GM18909 (cell line): ENCODE results near the gene MLPH.

ENCODE experiments used
- ATAC-seq: cut with Tn5 transposase; IDR thresholded peaks from one replicate; pipeline ENCODE4 v1.9.1; 2021; ENCODE audit warnings: mild to moderate bottlenecking; ENCODE audit not compliant: unreplicated experiment, poor library complexity

Gene MLPH

GRCh38 chr2:237496428-237496827 is 9.4 kb downstream of the MLPH start:
- ATAC-seq, result no peak

- ATAC-seq, result no peak
These were observed 10.2 kb downstream of the MLPH start for GRCh38 chr2:237497009-237497837.

DNA sequence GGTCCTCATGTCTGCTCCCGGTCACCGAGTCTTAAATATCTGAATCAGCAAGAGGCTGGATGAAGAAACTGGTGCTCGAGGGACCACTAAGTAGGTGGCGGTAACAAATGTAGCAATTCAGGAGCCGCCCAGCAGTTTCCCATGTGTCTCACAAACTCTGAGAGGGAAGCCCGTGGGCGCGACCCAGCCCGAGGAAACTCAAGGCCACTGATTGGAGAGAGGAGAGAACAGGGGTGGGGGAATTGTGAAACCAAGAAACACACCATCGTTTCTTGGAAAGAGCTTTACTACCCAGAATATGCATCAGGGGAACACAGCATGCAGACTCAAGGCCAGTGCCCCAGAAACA is 10.8 kb downstream of the MLPH start:
- ATAC-seq, result no peak

DNA sequence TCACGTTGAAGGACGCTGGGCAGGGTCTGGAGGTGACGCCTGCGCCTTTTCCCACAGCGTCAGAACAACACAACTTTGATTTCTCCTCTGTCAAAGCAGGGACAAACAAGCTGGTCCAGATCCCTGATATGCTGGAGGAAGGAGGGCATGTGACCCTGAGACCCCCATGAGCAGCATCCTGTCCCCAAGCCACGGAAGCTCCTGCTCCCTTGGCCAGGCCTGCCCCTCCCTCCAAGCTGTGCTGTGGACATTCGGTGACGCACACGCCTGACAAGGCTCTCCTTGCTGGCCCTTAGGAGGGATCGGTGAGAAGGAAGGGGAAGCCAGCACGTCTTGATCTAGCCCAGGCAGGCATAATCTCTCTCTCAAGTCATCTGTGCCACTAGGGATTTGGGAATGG is 11.3 kb downstream of the MLPH start:
- no peak for ATAC-seq

GRCh38 chr2:237500681-237501424 is 13.8 kb downstream of the MLPH start:
- no peak for ATAC-seq

GRCh38 chr2:237501892-237502513 is 15.0 kb downstream of the MLPH start:
- no peak for ATAC-seq

GRCh38 chr2:237503201-237503600 is 16.1 kb downstream of the MLPH start:
- no peak for ATAC-seq

DNA sequence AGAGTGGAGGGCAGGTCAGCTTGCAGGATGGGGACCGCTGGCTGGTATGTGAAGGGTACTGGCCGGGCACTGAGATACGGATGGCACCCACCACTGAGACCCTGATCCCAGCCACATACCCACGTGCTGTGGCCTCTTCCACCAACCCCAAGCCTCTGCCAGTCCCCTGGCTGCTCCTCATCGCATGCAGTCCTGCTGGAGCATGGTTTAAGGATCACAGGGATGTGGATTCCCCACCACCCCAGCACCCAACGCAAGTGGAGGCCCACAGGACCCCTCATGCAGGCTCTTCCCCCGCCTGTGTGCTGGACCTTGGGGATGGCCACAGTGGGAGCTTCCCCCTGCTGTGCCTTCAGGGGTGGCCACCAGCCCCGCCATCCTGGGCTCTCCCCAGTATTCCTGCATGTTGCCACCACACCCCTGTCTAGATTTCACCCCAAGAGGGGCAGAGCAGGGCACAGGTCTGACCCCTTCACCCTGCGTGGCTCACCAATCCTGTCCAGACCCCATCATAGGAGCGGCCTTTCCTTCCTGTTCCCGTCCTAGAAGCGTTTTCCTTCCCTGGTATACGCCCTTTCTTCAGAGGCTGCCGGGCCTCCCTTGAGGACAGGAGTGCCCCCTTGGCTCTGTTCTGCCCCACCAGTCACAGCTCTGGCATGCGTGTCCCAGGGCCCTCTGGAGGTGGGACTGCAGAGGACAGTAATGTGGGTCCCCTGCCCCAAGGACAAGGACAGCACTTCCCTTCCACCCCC is 18.3 kb downstream of the MLPH start:
- no peak for ATAC-seq

- no peak for ATAC-seq
These were observed 20.5 kb downstream of the MLPH start for GRCh38 chr2:237507512-237507911.

DNA sequence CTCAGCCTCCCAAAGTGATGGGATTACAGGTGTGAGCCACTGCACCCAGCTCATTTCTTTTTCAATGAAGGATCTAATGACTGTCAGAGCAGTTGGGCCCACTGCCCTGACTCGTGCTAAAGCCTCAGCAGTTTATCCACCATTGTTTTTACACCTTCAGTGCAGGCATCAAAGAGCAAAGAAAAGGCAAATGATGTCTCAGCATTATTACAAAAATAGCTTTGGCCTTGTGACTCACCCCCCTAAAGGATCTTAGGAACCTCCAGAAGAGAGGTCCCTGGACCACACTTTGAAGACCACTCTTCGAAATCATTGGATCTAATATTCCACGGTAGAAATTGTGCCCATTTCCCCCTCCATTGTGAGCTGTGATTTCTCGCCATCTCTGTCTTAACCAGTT is 21.3 kb downstream of the MLPH start:
- ATAC-seq, result no peak

DNA sequence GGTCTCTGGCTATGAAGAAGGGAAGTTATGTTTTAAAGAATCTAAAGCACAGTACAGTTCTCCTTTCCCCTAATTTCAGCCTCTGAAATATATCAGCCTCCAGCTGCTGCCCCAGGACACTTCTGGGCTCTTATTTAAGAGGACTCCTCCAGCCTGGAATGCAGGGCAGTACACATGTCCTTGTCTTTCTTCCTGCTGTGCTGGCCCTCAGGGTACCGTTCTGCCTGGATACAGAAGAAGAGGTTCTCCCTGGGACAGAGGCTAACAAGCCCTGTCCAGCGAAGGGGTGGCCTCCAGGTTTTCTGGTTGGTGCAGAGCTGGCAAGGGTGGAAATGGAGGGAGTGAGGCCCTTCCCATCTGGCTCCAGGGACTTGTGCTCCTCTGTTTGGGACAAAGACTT is 22.1 kb downstream of the MLPH start:
- ATAC-seq, result no peak

DNA sequence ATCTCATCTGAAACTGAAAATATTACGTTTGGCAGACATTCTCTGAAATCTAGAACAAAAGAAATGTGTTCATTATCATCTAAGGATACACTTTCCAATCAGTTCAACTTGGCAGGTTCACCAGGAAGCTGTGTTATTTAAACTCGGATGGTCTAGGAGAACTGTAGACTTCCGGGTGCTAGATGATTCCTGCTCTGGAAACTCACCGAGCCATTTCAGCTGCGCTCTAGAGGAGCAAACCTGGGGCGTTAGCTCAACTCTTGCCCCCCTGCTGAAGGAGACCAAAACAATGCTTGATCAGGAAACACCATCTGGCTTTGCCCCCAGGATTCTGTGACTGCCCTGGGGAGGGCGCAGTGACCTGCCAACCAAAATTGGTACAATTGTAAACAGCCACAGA is 22.9 kb downstream of the MLPH start:
- no peak for ATAC-seq

- ATAC-seq, result no peak
These were observed 23.6 kb downstream of the MLPH start for GRCh38 chr2:237510502-237511217.

DNA sequence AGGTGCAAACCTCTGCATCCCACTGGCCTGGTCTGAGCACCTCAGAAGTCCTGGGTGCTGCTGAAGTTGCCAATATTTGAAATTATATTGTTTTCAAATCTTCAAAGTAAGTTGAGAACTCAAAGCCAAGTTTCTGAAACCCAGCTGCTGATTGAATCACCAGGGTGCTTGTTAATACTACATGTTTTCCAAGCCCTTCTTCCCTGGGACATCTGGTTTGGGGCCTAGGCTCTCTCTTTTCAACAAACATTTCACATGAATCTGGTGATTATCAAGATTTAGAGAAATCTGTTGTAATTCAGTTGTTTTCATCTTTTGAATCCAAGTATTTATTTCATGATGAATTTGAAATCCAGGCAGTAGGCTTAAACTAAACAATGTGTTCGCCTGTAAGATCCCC is 24.4 kb downstream of the MLPH start:
- no peak for ATAC-seq

- ATAC-seq, result no peak
These were observed 24.9 kb downstream of the MLPH start for GRCh38 chr2:237511885-237512405.

GRCh38 chr2:237512774-237513466 is 25.9 kb downstream of the MLPH start:
- no peak for ATAC-seq

DNA sequence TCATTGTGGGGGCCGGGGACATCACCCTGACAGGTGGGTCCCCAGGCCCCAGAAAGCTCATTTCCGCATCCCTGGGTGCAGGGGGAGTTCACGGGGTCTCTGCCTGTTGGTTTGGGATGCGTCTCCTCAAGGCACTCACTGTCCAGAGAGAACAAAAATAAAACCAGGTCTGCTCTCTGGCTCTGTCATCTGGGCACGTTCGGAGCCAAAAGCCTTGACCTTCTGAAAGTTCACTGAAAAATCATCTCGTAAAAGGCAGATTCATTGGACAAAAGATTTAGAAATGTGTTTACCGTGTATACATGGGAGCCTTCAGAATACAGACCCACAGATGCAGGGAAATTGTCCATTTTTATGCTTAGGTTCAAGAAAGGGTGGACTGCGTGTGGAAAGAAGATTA is 26.6 kb downstream of the MLPH start:
- ATAC-seq, result no peak

DNA sequence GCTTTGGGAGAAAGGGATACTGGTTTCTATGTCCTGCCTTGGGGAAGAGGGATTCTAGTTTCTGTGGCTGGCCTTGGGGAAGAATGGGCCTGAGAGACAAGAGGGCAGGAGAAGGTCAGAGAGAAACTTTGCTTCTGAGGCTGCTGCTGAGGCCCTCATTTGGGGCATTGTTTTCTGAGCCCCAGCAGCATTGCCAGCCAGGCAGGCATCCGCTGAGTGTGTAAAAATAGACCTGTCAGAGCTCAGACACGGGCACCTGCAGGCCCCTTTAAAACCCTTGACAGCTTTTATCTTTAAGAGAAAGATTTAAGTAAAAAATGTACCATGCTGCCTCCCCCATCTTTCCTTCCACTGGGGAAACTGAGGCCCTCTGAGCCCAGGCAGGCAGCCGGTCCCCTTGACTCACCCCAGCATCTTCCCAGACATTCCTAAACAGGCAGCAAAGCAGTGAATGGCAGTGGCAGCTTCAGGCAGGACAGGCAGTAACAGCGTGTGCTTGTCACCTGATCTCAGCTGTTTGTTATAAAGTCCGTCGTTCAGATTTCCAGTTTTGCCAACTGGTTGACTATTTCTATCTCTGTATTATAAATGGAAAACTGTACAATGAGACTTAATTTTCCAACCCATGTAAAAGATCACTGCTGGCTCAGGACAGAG is 27.6 kb downstream of the MLPH start:
- ATAC-seq, result no peak

DNA sequence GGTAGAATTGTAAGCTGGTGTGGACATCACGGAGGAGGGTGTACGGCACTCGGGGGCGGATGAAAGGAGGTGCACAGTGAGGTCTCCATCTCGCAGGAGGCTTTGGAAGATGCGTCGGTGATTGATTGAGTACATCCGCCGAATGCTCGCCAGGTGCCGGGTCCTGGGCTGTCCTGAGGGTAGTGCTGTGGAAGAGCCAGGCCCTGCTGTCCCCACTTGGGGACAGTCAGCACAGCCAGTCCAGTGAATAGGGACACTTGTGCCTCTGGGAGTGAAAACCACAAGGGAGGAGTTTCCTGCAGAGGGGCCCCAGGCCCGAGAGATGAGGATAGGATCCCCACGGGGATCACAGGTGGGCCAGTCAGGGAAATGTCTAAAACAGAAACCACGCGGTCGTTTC is 28.1 kb downstream of the MLPH start:
- no peak for ATAC-seq
